Activated T-cell treated with anti-CD3 and anti-CD28 coated beads, Interleukin-2, amount 50 U/mL, for 72 hours (primary cell): ENCODE results near the gene ADRB2. TPM values are rescaled to one million over a fixed set of nuclear protein-coding genes. Genes with fewer than 3 reads are reported as not detected.
A peak's percentile ranks its signal among the peaks of the same experiment; 100 is the strongest.

Source experiments
- ATAC-seq, 2 donors: fragments of 150-1000 bp; cut with Tn5 transposase; replicated peaks in 1 of 2; 2 replicates each; pipeline ENCODE4 v1.10.0; 2021; ENCODE audit warnings: moderate library complexity in 2 of 2, mild to moderate bottlenecking in 1 of 2
- DNase-seq, 2 donors: peaks; one replicate each; pipeline ENCODE4 v3.0.0; 2021 to 2022; ENCODE audit warnings: mixed read lengths in 1 of 2
- H3K27ac Mint-ChIP-seq: one replicate; pipeline ENCODE4 v1.8.0; 2022; ENCODE audit warnings: mild to moderate bottlenecking, moderate library complexity, mixed read lengths
- H3K27me3 Mint-ChIP-seq: one replicate; pipeline ENCODE4 v1.8.0; 2022; ENCODE audit warnings: low read depth, mixed read lengths
- H3K36me3 Mint-ChIP-seq, 2 donors: one replicate each; pipeline ENCODE4 v1.8.0; 2022; ENCODE audit warnings: mixed read lengths in 2 of 2, mild to moderate bottlenecking in 1 of 2; ENCODE audit not compliant: insufficient read depth in 2 of 2
- H3K4me1 Mint-ChIP-seq: one replicate; pipeline ENCODE4 v1.8.0; 2022; ENCODE audit warnings: low read depth, mixed read lengths
- H3K4me3 Mint-ChIP-seq, 2 donors: one replicate each; pipeline ENCODE4 v1.8.0; 2022; ENCODE audit warnings: mild to moderate bottlenecking in 2 of 2, mixed read lengths in 2 of 2, moderate library complexity in 2 of 2
- H3K9me3 Mint-ChIP-seq, 2 donors: one replicate each; pipeline ENCODE4 v1.8.0; 2022; ENCODE audit warnings: mixed read lengths in 2 of 2
- total RNA-seq, 2 donors: library from RNA; stranded (reverse); gene quantifications; one replicate each; pipeline ENCODE4 v1.2.3, GENCODE V29; 2022

Gene ADRB2
- total RNA-seq, 2 donors from 2014 or later = 0.60 to 1.8 TPM

- ATAC-seq (peak; percentile 57 to 69), DNase-seq (peak in 1 of 2 donors; percentile 17)
- H3K27ac Mint-ChIP-seq = no peak overlapping the region
- peaks cover 13% of the 10 kb centered on the region for H3K4me1 Mint-ChIP-seq
- no peaks in the 10 kb centered on the region for H3K9me3 Mint-ChIP-seq
- peaks cover 17% of the 10 kb centered on the region for H3K27me3 Mint-ChIP-seq
- H3K4me3 Mint-ChIP-seq = peak overlapping the region in 1 of 2 donors; percentile 34
- no peaks in the 10 kb centered on the region for H3K36me3 Mint-ChIP-seq
Observed at GRCh38 chr5:148839960-148840359, 13.5 kb downstream of the ADRB2 start.

GRCh38 chr5:148840531-148840930 lies 14.1 kb downstream of the ADRB2 start:
- Mint-ChIP-seq H3K36me3 (no peaks in the 10 kb centered on the region), H3K27ac (no peak overlapping the region), H3K4me1 (peaks cover 15% of the 10 kb centered on the region), H3K27me3 (peaks cover 20% of the 10 kb centered on the region), H3K4me3 (peak overlapping the region in 1 of 2 donors; percentile 34), H3K9me3 (no peaks in the 10 kb centered on the region)
- DNase-seq (no peak), ATAC-seq (no peak)

GRCh38 chr5:148841519-148841918 lies 15.1 kb downstream of the ADRB2 start:
- H3K4me1 Mint-ChIP-seq = peaks cover 18% of the 10 kb centered on the region
- H3K27me3 Mint-ChIP-seq = peaks cover 20% of the 10 kb centered on the region
- H3K27ac Mint-ChIP-seq = peak overlapping the region; percentile 71
- no peaks in the 10 kb centered on the region for H3K36me3 Mint-ChIP-seq
- DNase-seq = no peak
- no peak for ATAC-seq
- H3K4me3 Mint-ChIP-seq = no peak overlapping the region
- H3K9me3 Mint-ChIP-seq = no peaks in the 10 kb centered on the region

GRCh38 chr5:148842161-148842560 lies 15.8 kb downstream of the ADRB2 start:
- DNase-seq (no peak), ATAC-seq (no peak)
- H3K9me3 Mint-ChIP-seq = no peaks in the 10 kb centered on the region
- H3K4me1 Mint-ChIP-seq = peaks cover 18% of the 10 kb centered on the region
- no peaks in the 10 kb centered on the region for H3K36me3 Mint-ChIP-seq
- H3K27me3 Mint-ChIP-seq = peaks cover 20% of the 10 kb centered on the region
- peak overlapping the region in 1 of 2 donors; percentile 2 for H3K4me3 Mint-ChIP-seq
- no peak overlapping the region for H3K27ac Mint-ChIP-seq

- no peak overlapping the region for H3K27ac Mint-ChIP-seq
- no peak for ATAC-seq
- no peak overlapping the region for H3K4me3 Mint-ChIP-seq
- peaks cover 27% of the 10 kb centered on the region for H3K4me1 Mint-ChIP-seq
- peaks cover 20% of the 10 kb centered on the region for H3K27me3 Mint-ChIP-seq
- no peak for DNase-seq
- H3K9me3 Mint-ChIP-seq = peaks cover 2 to 4% of the 10 kb centered on the region in 2 donors
- peaks cover 0 to 4% of the 10 kb centered on the region in 2 donors for H3K36me3 Mint-ChIP-seq
Observed at GRCh38 chr5:148843510-148844318, 17.3 kb downstream of the ADRB2 start.

- peaks cover 36% of the 10 kb centered on the region for H3K4me1 Mint-ChIP-seq
- H3K4me3 Mint-ChIP-seq = peak overlapping the region in 1 of 2 donors; percentile 1
- ATAC-seq (peak; percentile 61 to 71), DNase-seq (peak; percentile 11 to 23)
- peaks cover 0 to 4% of the 10 kb centered on the region in 2 donors for H3K36me3 Mint-ChIP-seq
- peaks cover 17% of the 10 kb centered on the region for H3K27me3 Mint-ChIP-seq
- peak overlapping the region; percentile 2 for H3K27ac Mint-ChIP-seq
- peaks cover 2 to 4% of the 10 kb centered on the region in 2 donors for H3K9me3 Mint-ChIP-seq
Observed at GRCh38 chr5:148844433-148845280, 18.2 kb downstream of the ADRB2 start.

GRCh38 chr5:148846930-148847329 lies 20.5 kb downstream of the ADRB2 start:
- Mint-ChIP-seq H3K36me3 (peaks cover 0 to 4% of the 10 kb centered on the region in 2 donors), H3K27ac (no peak overlapping the region), H3K4me1 (peaks cover 33% of the 10 kb centered on the region), H3K4me3 (no peak overlapping the region), H3K9me3 (peaks cover 2 to 4% of the 10 kb centered on the region in 2 donors), H3K27me3 (peaks cover 6% of the 10 kb centered on the region)
- ATAC-seq (no peak), DNase-seq (no peak)

GRCh38 chr5:148847456-148847855 lies 21.0 kb downstream of the ADRB2 start:
- Mint-ChIP-seq H3K4me3 (no peak overlapping the region), H3K27ac (no peak overlapping the region), H3K4me1 (peaks cover 33% of the 10 kb centered on the region), H3K9me3 (peaks cover 2 to 4% of the 10 kb centered on the region in 2 donors), H3K36me3 (peaks cover 0 to 4% of the 10 kb centered on the region in 2 donors), H3K27me3 (peaks cover 6% of the 10 kb centered on the region)
- ATAC-seq (no peak), DNase-seq (no peak)

GRCh38 chr5:148848393-148849031 lies 22.1 kb downstream of the ADRB2 start:
- H3K27me3 Mint-ChIP-seq = peaks cover 6% of the 10 kb centered on the region
- H3K27ac Mint-ChIP-seq = peak overlapping the region; percentile 92
- H3K4me1 Mint-ChIP-seq = peaks cover 33% of the 10 kb centered on the region
- H3K36me3 Mint-ChIP-seq = peaks cover 0 to 4% of the 10 kb centered on the region in 2 donors
- peak overlapping the region; percentile 58 to 69 for H3K4me3 Mint-ChIP-seq
- ATAC-seq (peak in 1 of 2 donors; percentile 50), DNase-seq (no peak)
- peaks cover 2 to 4% of the 10 kb centered on the region in 2 donors for H3K9me3 Mint-ChIP-seq

- ATAC-seq (peak; percentile 71 to 72), DNase-seq (peak in 1 of 2 donors; percentile 14)
- Mint-ChIP-seq H3K4me3 (peak overlapping the region in 1 of 2 donors; percentile 69), H3K9me3 (peaks cover 2 to 4% of the 10 kb centered on the region in 2 donors), H3K36me3 (peaks cover 0 to 4% of the 10 kb centered on the region in 2 donors), H3K27me3 (peaks cover 6% of the 10 kb centered on the region), H3K4me1 (peaks cover 33% of the 10 kb centered on the region), H3K27ac (peak overlapping the region; percentile 79)
Observed at GRCh38 chr5:148849461-148849860, 23.1 kb downstream of the ADRB2 start.

- ATAC-seq (no peak), DNase-seq (no peak)
- H3K36me3 Mint-ChIP-seq = peaks cover 0 to 4% of the 10 kb centered on the region in 2 donors
- H3K27ac Mint-ChIP-seq = no peak overlapping the region
- peaks cover 2 to 4% of the 10 kb centered on the region in 2 donors for H3K9me3 Mint-ChIP-seq
- H3K4me3 Mint-ChIP-seq = no peak overlapping the region
- no peaks in the 10 kb centered on the region for H3K27me3 Mint-ChIP-seq
- peaks cover 34% of the 10 kb centered on the region for H3K4me1 Mint-ChIP-seq
Observed at GRCh38 chr5:148850836-148851235, 24.4 kb downstream of the ADRB2 start.

GRCh38 chr5:148853868-148854267 lies 27.5 kb downstream of the ADRB2 start:
- peaks cover under 1% of the 10 kb centered on the region for H3K27me3 Mint-ChIP-seq
- H3K4me3 Mint-ChIP-seq = peak overlapping the region in 1 of 2 donors; percentile 67
- peak overlapping the region; percentile 49 for H3K27ac Mint-ChIP-seq
- no peak for DNase-seq
- ATAC-seq = no peak
- no peaks in the 10 kb centered on the region for H3K9me3 Mint-ChIP-seq
- H3K36me3 Mint-ChIP-seq = no peaks in the 10 kb centered on the region
- peaks cover 23% of the 10 kb centered on the region for H3K4me1 Mint-ChIP-seq
